ENCODE results near the gene DDX19B.

DNA sequence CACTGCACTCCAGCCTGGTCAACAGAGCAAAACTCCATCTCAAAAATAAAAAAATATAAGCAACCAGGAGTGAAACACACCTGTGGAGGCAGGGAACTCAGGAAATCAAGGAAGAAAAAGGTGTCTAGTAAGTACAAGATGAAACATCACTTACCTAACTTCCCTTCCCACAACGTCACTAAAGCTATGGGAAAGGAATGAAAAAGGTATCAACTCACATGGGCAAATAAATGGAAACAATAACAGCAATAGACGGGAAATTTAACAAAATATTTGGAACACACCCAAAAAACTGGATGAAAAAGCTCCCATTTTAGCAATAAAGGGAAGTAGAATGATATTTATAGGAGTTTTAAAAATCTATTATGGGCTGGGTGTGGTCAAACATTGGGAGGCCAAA lies 78.8 kb downstream of the DDX19B start:
- TF ChIP-seq, protein P1, sequence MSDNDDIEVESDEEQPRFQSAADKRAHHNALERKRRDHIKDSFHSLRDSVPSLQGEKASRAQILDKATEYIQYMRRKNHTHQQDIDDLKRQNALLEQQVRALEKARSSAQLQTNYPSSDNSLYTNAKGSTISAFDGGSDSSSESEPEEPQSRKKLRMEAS (IDR thresholded peaks at IDR 0.05; ENCODE audit: insufficient read depth, insufficient read length), result no peak
- TF ChIP-seq POLR2A (IDR thresholded peaks at IDR 0.05; ENCODE audit: low read depth, low read length), result no peak
- TF ChIP-seq, protein P2, sequence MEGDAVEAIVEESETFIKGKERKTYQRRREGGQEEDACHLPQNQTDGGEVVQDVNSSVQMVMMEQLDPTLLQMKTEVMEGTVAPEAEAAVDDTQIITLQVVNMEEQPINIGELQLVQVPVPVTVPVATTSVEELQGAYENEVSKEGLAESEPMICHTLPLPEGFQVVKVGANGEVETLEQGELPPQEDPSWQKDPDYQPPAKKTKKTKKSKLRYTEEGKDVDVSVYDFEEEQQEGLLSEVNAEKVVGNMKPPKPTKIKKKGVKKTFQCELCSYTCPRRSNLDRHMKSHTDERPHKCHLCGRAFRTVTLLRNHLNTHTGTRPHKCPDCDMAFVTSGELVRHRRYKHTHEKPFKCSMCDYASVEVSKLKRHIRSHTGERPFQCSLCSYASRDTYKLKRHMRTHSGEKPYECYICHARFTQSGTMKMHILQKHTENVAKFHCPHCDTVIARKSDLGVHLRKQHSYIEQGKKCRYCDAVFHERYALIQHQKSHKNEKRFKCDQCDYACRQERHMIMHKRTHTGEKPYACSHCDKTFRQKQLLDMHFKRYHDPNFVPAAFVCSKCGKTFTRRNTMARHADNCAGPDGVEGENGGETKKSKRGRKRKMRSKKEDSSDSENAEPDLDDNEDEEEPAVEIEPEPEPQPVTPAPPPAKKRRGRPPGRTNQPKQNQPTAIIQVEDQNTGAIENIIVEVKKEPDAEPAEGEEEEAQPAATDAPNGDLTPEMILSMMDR (IDR thresholded peaks at IDR 0.05; ENCODE audit: extremely low read depth in 1 of 2, insufficient read depth in 1 of 2, low read depth in 1 of 2, low read length in 2 of 2), result no peak
- TF ChIP-seq EZH2 (IDR thresholded peaks at IDR 0.05; ENCODE audit: borderline replicate concordance, low read depth, low read length, severe bottlenecking), result no peak

All from endothelial cell of umbilical vein (primary cell).